Measurements from ENCODE around the gene TLR8.

- TF ChIP-seq TAF1 (IDR thresholded peaks at IDR 0.05; ENCODE audit: borderline replicate concordance, low read depth, low read length): no peak
- TF ChIP-seq POLR2AphosphoS5 (IDR thresholded peaks at IDR 0.05; ENCODE audit: low read depth, low read length): no peak
Observed at GRCh38 chrX:12910423-12911121, 4.2 kb downstream of the TLR8 start.

Data from GM12892 (cell line).